Hematopoietic multipotent progenitor cell (in vitro differentiated cells): ENCODE measurements around the gene UBD. TPM values are rescaled to one million over a fixed set of nuclear protein-coding genes. Genes with fewer than 3 reads are reported as not detected.

Source experiments
- DNase-seq, 3 donors: peaks; one replicate each; pipeline ENCODE4 v3.0.0-alpha.2; 2011 to 2015; ENCODE audit warnings: low read depth in 2 of 3, low spot score in 2 of 3
- total RNA-seq: library from RNA; depleted of rRNA; stranded (reverse); fragments of >200 nt; gene quantifications from one replicate; pipeline ENCODE4 v1.2.3, GENCODE V29; 2012

UBD gene
- total RNA-seq, 1 donor: not detected

DNA sequence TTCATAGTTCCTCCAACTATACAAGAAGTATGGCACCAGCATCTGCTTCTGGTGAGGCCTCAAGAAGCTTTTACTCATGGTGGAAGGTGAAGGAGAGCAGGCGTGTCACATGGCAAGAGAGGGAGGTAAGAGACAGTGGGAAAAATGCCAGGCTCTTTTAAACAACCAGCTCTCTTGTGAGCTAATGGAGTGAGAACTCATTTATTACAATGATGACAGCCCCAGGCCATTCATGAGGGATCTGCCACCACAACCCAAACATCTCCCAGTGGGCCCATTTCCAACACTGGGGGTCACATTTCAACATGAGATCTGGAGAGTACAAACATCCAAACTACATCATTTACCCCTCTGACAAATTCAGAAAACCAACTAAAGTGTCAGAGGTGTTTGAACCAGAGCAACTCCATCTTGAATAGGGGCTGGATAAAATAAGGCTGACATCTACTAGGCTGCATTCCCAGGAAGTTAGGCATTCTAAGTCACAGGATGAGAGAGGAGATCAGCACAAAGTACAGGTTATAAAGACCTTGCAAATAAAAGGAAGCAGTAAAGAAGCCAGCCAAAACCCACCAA, 2.2 kb upstream of the UBD start:
- no peak for DNase-seq

DNA sequence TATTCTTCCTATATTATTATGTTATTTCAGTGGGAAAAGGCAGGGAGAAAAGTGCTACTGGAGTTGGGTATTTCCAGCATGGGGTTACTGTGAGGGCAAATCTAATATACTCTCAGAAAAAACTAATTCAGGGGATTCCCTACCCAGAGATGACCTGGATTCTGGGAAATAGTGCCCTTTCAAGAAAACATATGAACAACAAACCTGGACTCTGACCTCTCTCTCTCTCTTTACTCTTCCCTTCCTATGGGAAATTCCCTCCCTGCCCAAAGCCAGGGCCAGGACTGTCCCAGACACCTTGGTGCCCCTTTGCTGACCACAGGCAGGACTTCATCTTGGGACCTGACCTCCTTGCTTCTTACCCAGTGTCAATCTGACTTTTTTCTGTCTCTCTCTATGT, 1.6 kb upstream of the UBD start:
- DNase-seq: no peak

DNA sequence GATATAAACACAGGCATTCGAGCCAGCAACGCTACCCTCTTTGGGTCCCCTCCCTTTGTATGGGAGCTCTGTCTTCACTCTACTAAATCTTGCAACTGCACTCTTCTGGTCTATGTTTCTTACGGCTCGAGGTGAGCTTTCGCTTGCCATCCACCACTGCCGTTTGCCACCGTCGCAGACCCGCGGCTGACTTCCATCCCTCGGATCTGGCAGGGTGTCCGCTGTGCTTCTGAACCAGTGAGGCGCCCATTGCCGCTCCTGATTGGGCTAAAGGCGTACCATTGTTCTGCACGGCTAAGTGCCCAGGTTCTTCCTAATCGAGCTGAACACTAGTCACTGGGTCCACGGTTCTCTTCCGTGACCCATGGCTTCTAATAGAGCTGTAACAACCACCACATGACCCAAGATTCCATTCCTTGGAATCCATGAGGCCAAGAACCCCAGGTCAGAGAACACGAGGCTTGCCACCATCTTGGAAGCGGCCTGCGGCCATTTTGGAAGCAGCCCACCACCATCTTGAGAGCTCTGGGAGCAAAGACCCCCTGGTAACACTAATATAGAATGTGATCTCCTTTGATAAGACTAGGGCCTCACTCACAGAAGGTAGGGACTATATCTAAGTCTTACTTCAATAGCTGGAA, 973 bp downstream of the UBD start:
- no peak for DNase-seq

DNA sequence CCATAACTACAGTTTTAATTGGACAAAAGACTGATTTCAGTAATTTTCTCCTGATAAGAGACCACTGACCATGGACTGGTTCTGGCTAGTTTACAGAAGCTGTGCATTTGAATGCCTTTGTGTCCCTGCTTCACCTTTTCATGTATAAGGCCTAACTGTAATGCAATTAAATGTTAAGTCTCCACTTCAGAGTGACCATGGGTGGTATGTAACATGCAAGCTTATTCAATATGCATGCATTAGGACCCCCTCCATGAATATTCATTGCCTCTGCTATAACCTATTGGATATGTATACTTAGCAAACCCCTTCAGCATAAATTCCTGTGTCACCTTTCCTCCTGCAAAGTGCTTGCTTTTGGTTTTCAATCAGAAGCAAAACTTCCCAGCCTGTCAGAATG, 2.2 kb downstream of the UBD start:
- DNase-seq: no peak

DNA sequence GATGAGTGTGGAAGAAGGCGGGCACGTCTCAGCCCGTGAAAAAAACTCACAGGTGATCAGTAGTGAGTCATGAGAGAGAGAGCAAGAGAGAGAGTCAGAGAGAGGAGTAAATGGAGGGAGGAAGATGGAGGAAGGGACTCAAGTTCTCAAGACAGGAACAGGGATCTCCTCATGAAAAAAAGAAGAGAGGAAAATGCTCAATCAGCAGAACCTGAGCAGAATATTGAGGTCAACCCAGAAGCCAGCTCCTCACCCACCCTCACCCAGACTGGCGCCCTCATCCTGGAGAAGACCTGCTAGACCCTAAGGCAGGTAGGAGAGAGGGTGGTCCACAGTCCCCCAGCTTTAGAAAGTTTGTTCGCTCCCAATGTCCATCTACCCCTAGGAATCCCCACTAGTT, 4.8 kb downstream of the UBD start:
- DNase-seq: peak in 1 of 3 donors; percentile 8

DNA sequence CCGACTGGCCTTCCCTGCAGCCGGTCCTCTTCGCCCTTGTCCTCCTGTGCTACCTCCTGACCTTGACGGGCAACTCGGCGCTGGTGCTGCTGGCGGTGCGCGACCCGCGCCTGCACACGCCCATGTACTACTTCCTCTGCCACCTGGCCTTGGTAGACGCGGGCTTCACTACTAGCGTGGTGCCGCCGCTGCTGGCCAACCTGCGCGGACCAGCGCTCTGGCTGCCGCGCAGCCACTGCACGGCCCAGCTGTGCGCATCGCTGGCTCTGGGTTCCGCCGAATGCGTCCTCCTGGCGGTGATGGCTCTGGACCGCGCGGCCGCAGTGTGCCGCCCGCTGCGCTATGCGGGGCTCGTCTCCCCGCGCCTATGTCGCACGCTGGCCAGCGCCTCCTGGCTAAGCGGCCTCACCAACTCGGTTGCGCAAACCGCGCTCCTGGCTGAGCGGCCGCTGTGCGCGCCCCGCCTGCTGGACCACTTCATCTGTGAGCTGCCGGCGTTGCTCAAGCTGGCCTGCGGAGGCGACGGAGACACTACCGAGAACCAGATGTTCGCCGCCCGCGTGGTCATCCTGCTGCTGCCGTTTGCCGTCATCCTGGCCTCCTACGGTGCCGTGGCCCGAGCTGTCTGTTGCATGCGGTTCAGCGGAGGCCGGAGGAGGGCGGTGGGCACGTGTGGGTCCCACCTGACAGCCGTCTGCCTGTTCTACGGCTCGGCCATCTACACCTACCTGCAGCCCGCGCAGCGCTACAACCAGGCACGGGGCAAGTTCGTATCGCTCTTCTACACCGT, 6.1 kb downstream of the UBD start:
- peak in 2 of 3 donors; percentile 49 to 57 for DNase-seq

DNA sequence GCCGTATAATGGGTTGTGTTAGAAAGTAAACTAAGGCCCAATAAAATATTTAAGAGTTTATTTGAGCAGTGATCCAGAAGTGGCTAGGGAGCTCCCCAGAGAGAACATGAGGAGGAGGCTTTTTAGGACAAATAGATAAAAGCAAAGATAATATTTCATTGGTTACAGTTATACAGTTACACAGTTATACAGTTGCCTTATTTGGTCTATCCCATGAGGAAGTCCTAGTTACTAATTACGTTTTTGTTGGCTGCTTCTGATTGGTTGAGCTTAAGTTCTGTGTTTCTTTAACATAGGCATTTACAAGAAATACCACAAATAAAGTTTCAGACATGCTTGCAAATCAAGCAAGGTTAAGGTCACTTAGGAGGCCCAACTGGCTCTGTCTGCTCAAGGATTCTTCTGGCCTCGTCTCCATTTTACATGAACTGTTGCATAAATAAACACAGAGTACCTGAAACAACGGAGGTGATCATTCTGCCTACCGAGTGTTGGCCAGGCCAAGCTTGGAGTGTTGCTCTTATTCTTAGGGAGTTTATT, 7.0 kb downstream of the UBD start:
- DNase-seq: peak; percentile 29 to 92 (median 75)

DNA sequence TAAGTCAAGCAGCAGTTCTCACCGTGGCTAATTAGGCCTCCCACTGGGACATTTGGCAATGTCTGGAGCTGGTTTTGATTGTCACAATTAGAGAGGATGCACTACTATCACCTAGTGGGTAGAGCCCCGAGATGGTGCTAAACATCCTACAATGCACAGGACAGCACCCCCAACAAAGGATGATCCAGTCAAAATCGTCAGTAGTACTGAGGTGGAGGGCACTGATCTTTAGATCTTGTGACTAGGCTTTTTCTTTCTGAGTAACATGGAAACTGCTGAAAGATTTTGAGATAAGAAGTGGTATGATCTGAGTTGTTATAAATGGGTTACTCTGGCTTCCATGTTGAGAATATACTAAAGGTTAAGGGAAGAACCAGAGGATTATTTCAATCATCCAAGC, 12.0 kb downstream of the UBD start:
- no peak for DNase-seq

DNA sequence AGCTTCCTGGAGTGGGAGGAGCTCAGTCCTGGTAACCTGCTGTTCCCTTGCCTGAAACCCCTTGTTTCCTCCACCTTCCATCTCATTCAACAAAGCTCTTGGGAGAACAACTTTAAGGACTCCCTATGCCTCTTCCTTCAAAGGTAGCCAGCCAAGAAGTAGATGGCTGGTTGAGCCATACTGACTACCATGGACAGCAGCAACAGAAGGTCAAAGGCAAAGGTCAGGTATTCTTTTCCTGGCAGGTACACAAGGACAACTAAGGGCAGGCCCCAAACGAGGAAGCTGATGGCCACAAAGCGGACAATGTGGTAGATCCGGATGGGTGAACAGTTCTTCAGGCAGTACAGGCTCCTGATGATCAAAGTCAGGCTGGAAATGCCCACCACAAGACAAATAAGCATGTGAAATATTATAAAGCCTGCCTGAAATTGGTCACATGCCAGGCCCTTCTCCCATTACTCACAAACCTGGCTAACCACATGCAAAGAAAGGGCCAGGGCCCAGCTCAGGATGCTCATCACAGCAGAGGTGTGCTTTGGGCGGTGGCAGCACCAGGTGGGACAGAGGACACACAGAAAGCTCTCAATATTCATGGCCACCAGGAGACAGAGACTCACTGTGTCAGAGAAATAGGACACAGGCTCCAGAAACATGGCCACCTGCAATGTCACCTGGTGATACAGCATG, 21.7 kb downstream of the UBD start:
- no peak for DNase-seq

DNA sequence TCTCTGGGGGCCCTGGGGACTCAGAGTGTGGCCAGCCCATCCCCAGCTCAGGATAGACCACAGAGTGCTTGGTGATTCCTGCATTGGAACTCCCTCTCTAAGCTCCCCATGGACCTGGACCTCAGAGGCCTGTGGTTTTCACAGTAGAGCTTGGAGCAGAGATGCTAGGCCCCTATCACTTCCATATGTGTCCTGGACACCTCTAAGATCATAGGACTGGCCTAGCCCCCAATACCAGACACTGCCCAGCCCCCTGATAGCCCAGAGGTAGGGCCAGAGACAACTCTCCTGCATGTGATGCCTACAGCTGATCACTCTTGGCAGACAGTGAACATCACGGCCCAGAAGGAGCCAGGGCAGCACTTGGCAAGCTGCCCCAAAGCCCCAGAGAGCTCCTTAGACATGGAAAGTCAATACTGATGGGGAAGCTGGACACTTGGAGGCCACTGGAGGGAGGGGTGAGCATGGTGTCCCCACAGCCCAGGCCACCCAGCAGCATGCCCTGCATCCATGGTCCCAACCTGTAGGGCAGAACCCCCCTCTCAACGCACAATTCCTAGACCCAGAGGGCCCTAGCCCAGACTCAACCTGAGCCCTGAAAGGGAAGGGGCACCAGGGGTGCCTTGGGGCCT, 27.1 kb downstream of the UBD start:
- no peak for DNase-seq

DNA sequence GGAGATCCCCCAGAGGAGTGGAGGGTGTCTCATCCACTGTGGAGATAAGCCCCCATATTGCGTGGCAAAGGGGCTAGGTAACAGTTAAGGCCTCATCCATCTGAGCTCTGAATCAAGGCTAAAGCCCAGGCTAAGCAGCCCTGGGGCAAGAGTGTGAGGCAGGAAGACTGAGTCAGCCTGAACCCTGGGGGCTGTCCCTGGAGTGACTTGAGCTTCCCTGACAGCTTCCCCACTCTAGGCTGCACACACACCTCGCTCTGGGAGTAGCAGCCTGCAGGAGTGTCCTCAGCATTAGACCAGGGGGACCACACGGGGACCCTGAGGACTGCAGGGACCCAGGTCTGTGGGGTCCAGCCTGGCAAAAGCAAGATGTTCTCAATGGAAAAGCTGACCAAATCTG, 27.9 kb downstream of the UBD start:
- no peak for DNase-seq

DNA sequence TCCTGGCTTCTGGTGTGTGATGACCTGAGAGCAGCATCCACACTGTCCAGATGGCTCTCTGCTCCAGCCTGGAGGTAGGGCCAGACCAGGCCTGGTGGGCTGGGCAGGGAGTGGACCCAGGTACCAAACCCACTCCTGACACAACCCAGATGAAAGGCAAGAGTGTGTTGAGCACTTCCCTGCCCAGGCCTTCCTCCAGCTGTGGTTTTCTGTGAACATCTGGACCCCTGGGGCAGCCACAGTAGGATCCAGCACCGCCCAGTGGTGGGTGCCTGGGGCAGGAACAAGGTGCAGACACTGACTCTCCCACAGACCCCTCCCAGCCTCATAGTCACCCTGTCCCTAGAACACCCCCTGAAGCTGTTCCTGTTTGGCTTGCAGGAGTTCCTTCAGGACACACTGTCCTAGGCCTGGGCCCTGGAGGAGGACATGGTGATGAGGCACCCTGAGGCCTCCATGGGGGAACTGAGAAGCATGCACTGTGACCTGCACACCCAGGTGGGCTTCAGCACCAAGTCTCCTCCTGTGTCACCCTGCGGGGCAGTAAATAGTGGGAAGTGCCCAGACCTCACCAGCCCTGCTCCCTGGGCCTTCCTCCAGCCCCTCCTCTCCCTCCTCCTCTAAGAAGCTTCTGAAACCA, 28.7 kb downstream of the UBD start:
- no peak for DNase-seq

DNA sequence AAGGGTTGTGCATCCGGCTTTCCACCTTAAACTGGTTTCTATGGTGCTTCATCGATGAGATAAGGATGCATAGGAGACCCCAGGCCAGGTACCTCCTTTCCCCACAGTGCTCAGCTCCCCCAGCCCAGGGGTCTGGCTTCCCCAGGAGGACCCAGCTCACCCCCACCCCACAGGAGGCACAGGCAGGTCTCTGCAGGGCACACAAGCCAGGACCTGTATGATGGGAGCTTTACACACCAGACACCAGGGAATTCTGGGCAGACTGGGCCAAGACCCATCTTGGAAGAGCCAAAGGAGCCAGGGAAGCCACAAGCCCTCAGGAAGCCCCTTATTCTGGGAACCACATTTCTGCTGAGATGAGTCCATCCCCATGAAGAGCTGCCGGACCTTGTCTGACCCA, 29.6 kb downstream of the UBD start:
- no peak for DNase-seq

DNA sequence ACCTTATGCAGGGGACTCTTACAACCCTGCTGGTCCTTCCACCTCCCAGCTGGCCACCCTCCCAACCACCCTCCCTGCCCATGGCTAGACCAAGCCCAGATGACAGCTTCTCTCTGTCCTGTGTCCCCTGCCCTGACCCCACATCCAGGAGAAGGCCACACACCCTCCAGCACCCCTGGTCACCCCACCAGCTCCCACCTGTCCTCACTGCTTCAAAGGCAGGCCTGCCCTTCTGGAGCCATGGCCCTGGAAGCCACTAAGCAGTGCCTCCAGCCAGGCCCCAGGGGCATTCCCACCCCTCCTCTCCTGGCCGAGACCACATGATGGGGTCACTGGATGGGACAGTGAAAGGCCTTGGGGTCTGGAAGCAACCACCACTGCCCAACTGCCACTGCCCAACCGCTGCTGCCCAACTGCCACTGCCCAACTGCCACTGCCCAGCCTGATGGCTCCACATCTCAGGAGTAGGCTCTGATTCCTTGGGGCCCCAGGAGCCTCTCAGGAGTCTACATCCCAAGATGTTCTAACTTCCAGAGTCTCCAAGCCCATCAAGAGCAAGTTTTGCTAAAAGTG, 30.5 kb downstream of the UBD start:
- no peak for DNase-seq

DNA sequence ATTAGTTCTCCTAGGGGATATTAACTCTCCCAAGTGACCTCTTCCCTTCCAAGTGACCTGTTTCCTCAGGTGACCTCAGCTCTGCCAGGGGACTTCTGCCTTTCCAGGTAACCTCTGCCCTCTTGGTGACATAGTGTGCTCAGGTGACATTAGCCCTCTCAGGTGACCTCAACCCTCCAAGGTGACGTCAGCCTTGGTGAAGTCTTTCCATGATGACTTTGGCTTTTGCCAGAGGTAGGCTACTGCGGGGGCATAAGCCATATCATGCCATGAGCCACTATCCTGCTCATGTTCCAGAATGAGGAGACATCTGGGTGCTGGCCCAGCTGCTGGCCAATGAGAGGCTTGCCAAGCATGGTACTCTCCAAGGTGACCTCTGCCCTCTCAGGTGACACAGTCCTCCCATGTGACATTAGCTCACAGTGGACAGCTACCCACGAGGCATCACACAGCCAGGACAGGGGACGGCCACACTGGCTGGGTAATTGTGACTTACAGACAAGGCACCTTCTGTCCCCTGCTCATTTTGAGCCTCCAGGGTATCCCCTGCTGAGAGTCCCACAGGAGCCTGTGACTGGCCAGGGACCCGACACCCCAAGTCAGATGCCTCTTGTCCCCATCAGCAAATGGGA, 31.1 kb downstream of the UBD start:
- no peak for DNase-seq

DNA sequence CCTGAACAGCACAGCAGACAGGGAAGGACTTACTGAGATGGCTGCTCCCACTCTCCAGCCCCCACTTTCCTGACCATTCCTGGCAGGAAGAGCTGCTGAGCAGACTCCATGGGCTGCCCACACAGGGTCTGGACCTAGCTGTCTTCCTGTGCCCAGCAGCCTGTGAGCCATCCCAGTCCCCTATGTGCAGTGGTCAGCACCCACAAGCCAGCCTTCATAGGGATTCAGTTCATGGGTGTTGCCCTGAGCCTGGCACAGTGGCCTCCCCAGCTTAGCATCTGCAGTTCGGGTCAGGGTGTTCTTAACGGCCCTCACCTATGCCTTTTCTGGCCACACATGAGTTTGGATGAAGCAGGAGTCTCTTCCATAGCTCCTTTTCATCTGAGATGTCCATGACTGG, 32.0 kb downstream of the UBD start:
- no peak for DNase-seq

DNA sequence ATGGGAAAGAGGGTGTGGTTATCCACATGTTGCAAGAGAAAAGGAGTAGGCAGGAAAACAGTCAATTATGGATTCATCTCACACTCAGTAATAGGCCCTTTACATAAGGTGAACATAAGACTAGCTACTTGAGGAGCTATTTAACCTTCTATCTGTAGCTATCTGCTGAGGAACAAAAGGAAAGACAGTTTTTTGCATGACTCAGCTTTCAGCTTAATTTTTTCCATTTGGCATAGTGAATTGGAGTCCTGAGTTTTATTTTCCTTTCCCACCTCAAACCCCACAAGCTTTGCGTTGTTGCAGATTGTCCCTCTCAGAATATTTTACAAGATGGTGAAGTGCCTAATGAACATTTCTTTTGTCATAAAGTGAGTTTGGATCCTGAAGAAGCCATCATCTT, 32.4 kb downstream of the UBD start:
- DNase-seq: peak in 1 of 3 donors; percentile 14

DNA sequence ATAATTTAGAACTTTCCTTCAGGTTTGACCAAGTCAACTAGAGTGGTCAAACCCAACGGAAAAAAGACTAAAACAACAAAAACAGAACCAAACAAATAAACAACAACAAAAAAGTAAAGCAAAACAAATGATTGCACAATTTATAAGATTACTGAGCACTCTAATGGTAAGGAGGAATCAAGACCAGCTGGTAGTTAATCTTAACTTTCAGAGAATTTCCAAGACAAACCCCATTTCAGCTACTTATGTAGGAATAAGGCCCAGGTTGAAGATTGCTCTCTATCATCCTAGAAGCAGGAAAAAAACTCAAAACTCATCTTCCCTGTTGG, 34.3 kb downstream of the UBD start:
- DNase-seq: no peak

DNA sequence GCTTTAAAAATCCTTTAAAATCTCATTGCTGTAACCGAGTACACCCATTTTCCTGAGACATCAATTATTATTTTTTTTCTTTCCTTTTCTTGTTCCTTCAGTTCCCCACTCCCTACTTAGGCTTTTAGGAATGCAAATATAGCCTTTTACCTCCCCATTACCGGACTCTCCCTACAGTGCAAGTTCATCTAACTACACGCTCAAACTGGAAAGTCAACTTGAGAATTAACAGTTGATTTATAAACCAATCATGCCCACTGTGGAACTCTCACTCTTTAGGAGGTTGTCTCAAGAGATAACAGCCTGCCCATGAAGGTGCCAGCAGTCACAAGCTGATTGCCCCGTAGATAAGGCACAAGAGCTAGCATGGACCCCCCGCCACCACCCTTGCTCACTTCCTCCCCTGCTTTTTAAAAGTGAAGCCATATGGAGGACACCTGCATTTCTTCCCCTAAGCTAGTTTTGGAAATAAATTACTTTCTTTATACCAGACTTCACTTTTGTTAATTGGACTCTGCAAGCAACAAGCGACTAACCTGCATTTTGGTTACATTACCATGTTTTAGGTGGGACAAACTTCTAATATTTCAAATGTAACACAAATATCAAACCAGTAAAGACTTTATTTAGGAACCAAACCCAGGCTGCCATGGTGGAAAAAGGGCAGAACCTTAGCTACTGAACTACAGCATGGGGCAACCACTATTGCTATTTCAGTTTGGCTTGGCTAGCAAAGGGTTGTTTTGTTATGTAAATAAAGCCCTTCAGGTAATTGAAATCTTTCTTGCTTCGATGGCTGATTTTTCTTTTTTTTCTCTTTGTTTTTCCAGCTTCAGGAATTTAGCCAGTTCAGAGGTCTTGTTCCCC, 34.9 kb downstream of the UBD start:
- DNase-seq: peak in 2 of 3 donors; percentile 15 to 65
